Tibial nerve (tissue), 4 donors: ENCODE data around the gene PRB2.
"Not testable (repeated sequence)": the region's sequence is repeated elsewhere in the genome, so short reads cannot be mapped to it uniquely, and the experiment has no call there.

Experiments
- CTCF ChIP-seq, 5 experiments: fragments of 200-600 bp in 3 of 5; fragments of 450-650 bp in 2 of 5; sonication (generic) in 3 of 5; IDR thresholded peaks; one replicate each; pipeline ENCODE4 v1.5.1; 2016 to 2019; ENCODE audit warnings: antibody characterized with exemption in 5 of 5, mild to moderate bottlenecking in 3 of 5, moderate library complexity in 2 of 5
- EP300 ChIP-seq, 2 donors: sonication (generic); formaldehyde crosslinking; IDR thresholded peaks; one replicate each; pipeline ENCODE4 v1.6.1; 2017; ENCODE audit warnings: antibody characterized with exemption in 2 of 2, mild to moderate bottlenecking in 1 of 2
- POLR2A ChIP-seq, 2 donors: fragments of 450-650 bp; IDR thresholded peaks; one replicate each; pipeline ENCODE4 v1.6.1; 2017; ENCODE audit warnings: antibody characterized with exemption in 2 of 2, mild to moderate bottlenecking in 2 of 2, moderate library complexity in 2 of 2

GRCh38 chr12:11360205-11360883, 35.0 kb downstream of the PRB2 start:
- not testable (repeated sequence) for TF ChIP-seq CTCF, POLR2A, EP300 (IDR thresholded peaks at IDR 0.05)
